Stomach (tissue), 4 donors: ENCODE data around the gene DUT.

Experiments used
- POLR2A ChIP-seq, 4 donors: fragments of 450-650 bp; IDR thresholded peaks; one replicate each; pipeline ENCODE4 v1.6.1; 2016; ENCODE audit warnings: antibody characterized with exemption in 4 of 4, control low read depth in 2 of 4, mild to moderate bottlenecking in 1 of 4, moderate library complexity in 1 of 4
- TF ChIP-seq, protein P1 (sequence below), 7 experiments: fragments of 450-650 bp in 4 of 7; fragments of 200-600 bp in 3 of 7; sonication (generic) in 3 of 7; IDR thresholded peaks; one replicate each; pipeline ENCODE4 v1.5.1; 2016 to 2019; ENCODE audit warnings: antibody characterized with exemption in 7 of 7, control low read depth in 2 of 7, mild to moderate bottlenecking in 1 of 7

DNA sequence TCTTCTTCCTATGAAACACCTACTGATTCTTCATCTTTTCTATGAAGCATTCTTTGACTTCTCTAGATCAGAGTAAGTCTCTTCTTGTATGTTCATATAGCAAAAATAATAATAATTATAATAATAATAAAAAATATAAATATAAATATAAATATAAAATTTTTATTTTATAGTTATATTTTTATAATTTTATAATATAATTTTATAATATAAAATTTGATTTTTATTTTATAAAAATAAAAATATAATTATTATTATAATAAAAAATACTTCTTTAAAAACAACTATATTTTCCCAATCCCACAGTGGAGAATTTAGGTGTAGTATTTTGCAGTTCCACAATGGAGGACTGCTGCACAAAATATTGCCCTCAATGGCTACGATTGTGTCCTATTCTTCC lies 34.3 kb downstream of the DUT start:
- no peak for TF ChIP-seq POLR2A (IDR thresholded peaks at IDR 0.05)
- TF ChIP-seq, protein P1, sequence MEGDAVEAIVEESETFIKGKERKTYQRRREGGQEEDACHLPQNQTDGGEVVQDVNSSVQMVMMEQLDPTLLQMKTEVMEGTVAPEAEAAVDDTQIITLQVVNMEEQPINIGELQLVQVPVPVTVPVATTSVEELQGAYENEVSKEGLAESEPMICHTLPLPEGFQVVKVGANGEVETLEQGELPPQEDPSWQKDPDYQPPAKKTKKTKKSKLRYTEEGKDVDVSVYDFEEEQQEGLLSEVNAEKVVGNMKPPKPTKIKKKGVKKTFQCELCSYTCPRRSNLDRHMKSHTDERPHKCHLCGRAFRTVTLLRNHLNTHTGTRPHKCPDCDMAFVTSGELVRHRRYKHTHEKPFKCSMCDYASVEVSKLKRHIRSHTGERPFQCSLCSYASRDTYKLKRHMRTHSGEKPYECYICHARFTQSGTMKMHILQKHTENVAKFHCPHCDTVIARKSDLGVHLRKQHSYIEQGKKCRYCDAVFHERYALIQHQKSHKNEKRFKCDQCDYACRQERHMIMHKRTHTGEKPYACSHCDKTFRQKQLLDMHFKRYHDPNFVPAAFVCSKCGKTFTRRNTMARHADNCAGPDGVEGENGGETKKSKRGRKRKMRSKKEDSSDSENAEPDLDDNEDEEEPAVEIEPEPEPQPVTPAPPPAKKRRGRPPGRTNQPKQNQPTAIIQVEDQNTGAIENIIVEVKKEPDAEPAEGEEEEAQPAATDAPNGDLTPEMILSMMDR (IDR thresholded peaks at IDR 0.05), result no peak
